HepG2 (cell line): ENCODE results near the gene ABCC1. TPM values are rescaled to one million over a fixed set of nuclear protein-coding genes. Genes with fewer than 3 reads are reported as not detected.

ENCODE experiments used
- ATAC-seq: fragments of 200-7000 bp; cut with Tn5 transposase; 3 replicates; pipeline ENCODE4 v1.9.1; 2020; ENCODE audit warnings: mild to moderate bottlenecking, moderate library complexity
- BruUV-seq: library from RNA; stranded (reverse); fragments of 400-500 nt; replicated peaks from 2 replicates; lab custom pipeline; 2021; lab: Mats Ljungman, UMichigan
- CTCF ChIA-PET: fragments of 300-600 bp; formaldehyde crosslinking; extraction: SDS; loops from one replicate; lab custom pipeline; 2021; ENCODE audit warnings: low total read pairs, inconsistent platforms, low intra/inter-chr PET ratio; lab: Yijun Ruan, JAX
- POLR2A ChIA-PET: fragments of 350-600 bp; sonication (Branson Sonifier 250); formaldehyde crosslinking; loops from one replicate; lab custom pipeline; 2020; ENCODE audit warnings: antibody characterized with exemption, inconsistent platforms; lab: Yijun Ruan, JAX
- DNase-seq: peaks from one replicate; pipeline ENCODE4 v3.0.0-alpha.2; 2015; ENCODE audit warnings: low spot score
- FAIRE-seq: peaks from 3 replicates; lab custom pipeline; 2011; peaks lifted over from hg19 to GRCh38; lab: Jason Lieb, UNC
- H2AFZ ChIP-seq: one replicate; pipeline ENCODE4 v1.6.1; 2011; ENCODE audit warnings: low read length, inconsistent platforms
- H3K27ac ChIP-seq: fragments of 300-600 bp; 3 replicates; pipeline ENCODE4 v1.8.0; 2011; ENCODE audit warnings: mixed run types, mild to moderate bottlenecking, mixed read lengths, low read length, inconsistent platforms; ENCODE audit not compliant: insufficient read depth; ENCODE audit errors: extremely low read length
- H3K27me3 ChIP-seq, 2 experiments: fragments of 200-600 bp in 1 of 2; 2 replicates in 1 of 2; 3 replicates in 1 of 2; pipeline versions ENCODE4 v1.6.0 to v1.8.0; 2011; ENCODE audit warnings: low read length in 2 of 2, mild to moderate bottlenecking in 2 of 2, moderate library complexity in 2 of 2, inconsistent platforms in 1 of 2; ENCODE audit not compliant: insufficient read depth in 2 of 2, control insufficient read depth in 1 of 2
- H3K36me3 ChIP-seq, 2 experiments: fragments of 200-600 bp in 1 of 2; replicated peaks in 1 of 2; 2 replicates in 1 of 2; 3 replicates in 1 of 2; pipeline versions ENCODE4 v1.5.1 to v1.8.0; 2011; ENCODE audit warnings: low read length in 2 of 2, inconsistent platforms in 1 of 2; ENCODE audit not compliant: insufficient read depth in 2 of 2, control insufficient read depth in 1 of 2
- H3K4me1 ChIP-seq: 2 replicates; pipeline ENCODE4 v1.5.1; 2012; ENCODE audit warnings: low read length, inconsistent platforms; ENCODE audit not compliant: insufficient read depth
- H3K4me2 ChIP-seq: 2 replicates; pipeline ENCODE4 v1.6.0; 2011; ENCODE audit warnings: low read depth, low read length, inconsistent platforms
- H3K4me3 ChIP-seq, 3 experiments: fragments of 200-600 bp in 1 of 3; sonication (generic), shearing (Covaris generic) in 1 of 3; replicated peaks in 1 of 3; 2 replicates each; pipeline ENCODE4 v1.5.1; 2011 to 2016; ENCODE audit warnings: low read length in 3 of 3, inconsistent platforms in 2 of 3, low read depth in 2 of 3, mild to moderate bottlenecking in 2 of 3, control low read depth in 1 of 3, mixed read lengths in 1 of 3; ENCODE audit not compliant: insufficient read depth in 1 of 3
- H3K79me2 ChIP-seq: one replicate; pipeline ENCODE4 v1.6.1; 2011; ENCODE audit warnings: low read length, inconsistent platforms; ENCODE audit not compliant: insufficient read depth
- H3K9ac ChIP-seq: 2 replicates; pipeline ENCODE4 v1.6.0; 2011; ENCODE audit warnings: mild to moderate bottlenecking, low read depth, low read length, inconsistent platforms; ENCODE audit not compliant: insufficient read depth
- H3K9me3 ChIP-seq: 2 replicates; pipeline ENCODE4 v1.5.1; 2012; ENCODE audit warnings: mild to moderate bottlenecking, low read length
- H4K20me1 ChIP-seq: 2 replicates; pipeline ENCODE4 v1.6.0; 2011; ENCODE audit warnings: inconsistent platforms, mild to moderate bottlenecking, low read length, moderate library complexity; ENCODE audit not compliant: insufficient read depth
- ATF7 ChIP-seq, 2 experiments: fragments of 450-650 bp in 1 of 2; sonication (generic) in 1 of 2; formaldehyde crosslinking in 1 of 2; IDR thresholded peaks; 2 replicates each; pipeline versions ENCODE4 v1.4.0 to v1.6.1; 2016 to 2020; ENCODE audit warnings: antibody characterized with exemption in 1 of 2, mild to moderate bottlenecking in 1 of 2, missing genetic modification reagents in 1 of 2
- MED13 ChIP-seq: sonication (generic); formaldehyde crosslinking; IDR thresholded peaks from 2 replicates; pipeline ENCODE4 v1.5.0; 2020; ENCODE audit warnings: missing genetic modification reagents
- ZKSCAN1 ChIP-seq: fragments of 150-350 bp; IDR thresholded peaks from 2 replicates; pipeline ENCODE4 v1.6.1; 2014; ENCODE audit warnings: low read length
- ZMYM3 ChIP-seq: sonication (generic); formaldehyde crosslinking; IDR thresholded peaks from 2 replicates; pipeline ENCODE4 v1.5.1; 2020; ENCODE audit warnings: mild to moderate bottlenecking, missing genetic modification reagents
- WGBS: methylation state at CpG from one replicate; pipeline ENCODE4 v1.1.6; 2017; ENCODE audit warnings: low lambda C conversion rate; 5-methylcytosine and 5-hydroxymethylcytosine counted together
- in situ Hi-C: cut with HindIII; loops from 2 replicates; pipeline ENCODE4 v1.10.0; 2017; ENCODE audit warnings: low pct_unique_long_range_greater_than_20kb; ENCODE audit not compliant: extremely low pct_ligation_motif_present
- intact Hi-C: fragments of 100-400 bp; cut with micrococcal nuclease; formaldehyde crosslinking; loops from one replicate; pipeline ENCODE4 v1.10.0; 2022; ENCODE audit not compliant: unreplicated experiment
- polyA plus RNA-seq, 8 experiments: library from polyadenylated mRNA; depleted of rRNA in 3 of 8; stranded (reverse) in 7 of 8; unstranded in 1 of 8; fragments of >200 nt; fragmentation: Illumina TruSeq in 4 of 8; extraction: Trizol in 4 of 8; gene quantifications; 2 replicates each; pipeline versions ENCODE4 v1.2.1 to v1.2.3, GENCODE V29; 2011 to 2016; ENCODE audit warnings: low read depth in 4 of 8, missing spikeins in 1 of 8, mixed read lengths in 1 of 8; ENCODE audit not compliant: insufficient read depth in 1 of 8
- total RNA-seq, 5 experiments: library from RNA; depleted of rRNA; stranded (reverse); fragments of >200 nt; fragmentation: Illumina TruSeq; extraction: Trizol; gene quantifications; 2 replicates each; pipeline ENCODE4 v1.2.3, GENCODE V29; 2016; ENCODE audit warnings: low read depth in 1 of 5
- TF ChIP-seq, protein P1 (sequence below): sonication (generic); formaldehyde crosslinking; IDR thresholded peaks from 2 replicates; pipeline ENCODE4 v1.5.0; 2020; ENCODE audit warnings: mild to moderate bottlenecking, missing genetic modification reagents, borderline replicate concordance
- TF ChIP-seq, protein P2 (sequence below): IDR thresholded peaks from 2 replicates; pipeline ENCODE4 v1.6.1; 2016; ENCODE audit warnings: missing biosample characterization, missing genetic modification reagents, low read depth

The ABCC1 gene
- total and polyA plus RNA-seq, 2 of the 13 experiments (the other 11 are each of a cell fraction or from before 2014, with no cell fraction given), result 13.0 to 30.6 TPM

DNA sequence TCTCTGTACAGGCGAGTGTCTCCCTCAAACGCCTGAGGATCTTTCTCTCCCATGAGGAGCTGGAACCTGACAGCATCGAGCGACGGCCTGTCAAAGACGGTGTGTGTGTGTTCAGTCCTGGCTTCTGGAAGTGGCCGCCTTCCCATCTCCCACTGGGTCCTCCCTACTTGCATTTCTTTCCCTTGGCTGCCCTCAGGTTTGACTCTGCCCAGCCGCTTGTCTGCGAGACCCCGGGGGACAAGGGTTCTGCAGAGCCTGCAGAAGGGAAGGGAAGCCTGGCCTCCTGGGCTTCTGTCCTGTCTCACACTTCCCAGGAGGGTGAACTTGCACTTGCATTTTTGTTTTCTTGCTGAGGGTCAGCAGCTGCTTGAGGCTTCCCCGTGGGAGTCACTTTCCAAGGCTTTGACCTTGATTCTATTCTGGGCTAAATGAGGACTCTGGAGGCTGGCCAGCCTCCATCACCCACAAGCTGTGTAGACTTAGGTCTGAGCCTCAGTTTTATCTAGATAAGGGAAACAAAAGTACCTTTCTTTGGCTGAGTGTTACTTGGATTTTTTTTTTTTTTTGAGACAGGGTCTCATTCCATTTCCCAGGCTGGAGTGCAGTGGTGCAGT lies 122.3 kb downstream of the ABCC1 start (continued):
- TF ChIP-seq, protein P1, sequence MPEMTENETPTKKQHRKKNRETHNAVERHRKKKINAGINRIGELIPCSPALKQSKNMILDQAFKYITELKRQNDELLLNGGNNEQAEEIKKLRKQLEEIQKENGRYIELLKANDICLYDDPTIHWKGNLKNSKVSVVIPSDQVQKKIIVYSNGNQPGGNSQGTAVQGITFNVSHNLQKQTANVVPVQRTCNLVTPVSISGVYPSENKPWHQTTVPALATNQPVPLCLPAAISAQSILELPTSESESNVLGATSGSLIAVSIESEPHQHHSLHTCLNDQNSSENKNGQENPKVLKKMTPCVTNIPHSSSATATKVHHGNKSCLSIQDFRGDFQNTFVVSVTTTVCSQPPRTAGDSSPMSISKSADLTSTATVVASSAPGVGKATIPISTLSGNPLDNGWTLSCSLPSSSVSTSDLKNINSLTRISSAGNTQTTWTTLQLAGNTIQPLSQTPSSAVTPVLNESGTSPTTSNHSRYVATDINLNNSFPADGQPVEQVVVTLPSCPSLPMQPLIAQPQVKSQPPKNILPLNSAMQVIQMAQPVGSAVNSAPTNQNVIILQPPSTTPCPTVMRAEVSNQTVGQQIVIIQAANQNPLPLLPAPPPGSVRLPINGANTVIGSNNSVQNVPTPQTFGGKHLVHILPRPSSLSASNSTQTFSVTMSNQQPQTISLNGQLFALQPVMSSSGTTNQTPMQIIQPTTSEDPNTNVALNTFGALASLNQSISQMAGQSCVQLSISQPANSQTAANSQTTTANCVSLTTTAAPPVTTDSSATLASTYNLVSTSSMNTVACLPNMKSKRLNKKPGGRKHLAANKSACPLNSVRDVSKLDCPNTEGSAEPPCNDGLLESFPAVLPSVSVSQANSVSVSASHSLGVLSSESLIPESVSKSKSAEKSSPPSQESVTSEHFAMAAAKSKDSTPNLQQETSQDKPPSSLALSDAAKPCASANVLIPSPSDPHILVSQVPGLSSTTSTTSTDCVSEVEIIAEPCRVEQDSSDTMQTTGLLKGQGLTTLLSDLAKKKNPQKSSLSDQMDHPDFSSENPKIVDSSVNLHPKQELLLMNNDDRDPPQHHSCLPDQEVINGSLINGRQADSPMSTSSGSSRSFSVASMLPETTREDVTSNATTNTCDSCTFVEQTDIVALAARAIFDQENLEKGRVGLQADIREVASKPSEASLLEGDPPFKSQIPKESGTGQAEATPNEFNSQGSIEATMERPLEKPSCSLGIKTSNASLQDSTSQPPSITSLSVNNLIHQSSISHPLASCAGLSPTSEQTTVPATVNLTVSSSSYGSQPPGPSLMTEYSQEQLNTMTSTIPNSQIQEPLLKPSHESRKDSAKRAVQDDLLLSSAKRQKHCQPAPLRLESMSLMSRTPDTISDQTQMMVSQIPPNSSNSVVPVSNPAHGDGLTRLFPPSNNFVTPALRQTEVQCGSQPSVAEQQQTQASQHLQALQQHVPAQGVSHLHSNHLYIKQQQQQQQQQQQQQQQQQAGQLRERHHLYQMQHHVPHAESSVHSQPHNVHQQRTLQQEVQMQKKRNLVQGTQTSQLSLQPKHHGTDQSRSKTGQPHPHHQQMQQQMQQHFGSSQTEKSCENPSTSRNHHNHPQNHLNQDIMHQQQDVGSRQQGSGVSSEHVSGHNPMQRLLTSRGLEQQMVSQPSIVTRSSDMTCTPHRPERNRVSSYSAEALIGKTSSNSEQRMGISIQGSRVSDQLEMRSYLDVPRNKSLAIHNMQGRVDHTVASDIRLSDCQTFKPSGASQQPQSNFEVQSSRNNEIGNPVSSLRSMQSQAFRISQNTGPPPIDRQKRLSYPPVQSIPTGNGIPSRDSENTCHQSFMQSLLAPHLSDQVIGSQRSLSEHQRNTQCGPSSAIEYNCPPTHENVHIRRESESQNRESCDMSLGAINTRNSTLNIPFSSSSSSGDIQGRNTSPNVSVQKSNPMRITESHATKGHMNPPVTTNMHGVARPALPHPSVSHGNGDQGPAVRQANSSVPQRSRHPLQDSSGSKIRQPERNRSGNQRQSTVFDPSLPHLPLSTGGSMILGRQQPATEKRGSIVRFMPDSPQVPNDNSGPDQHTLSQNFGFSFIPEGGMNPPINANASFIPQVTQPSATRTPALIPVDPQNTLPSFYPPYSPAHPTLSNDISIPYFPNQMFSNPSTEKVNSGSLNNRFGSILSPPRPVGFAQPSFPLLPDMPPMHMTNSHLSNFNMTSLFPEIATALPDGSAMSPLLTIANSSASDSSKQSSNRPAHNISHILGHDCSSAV (CRISPR knock-in tag), result no peak

DNA sequence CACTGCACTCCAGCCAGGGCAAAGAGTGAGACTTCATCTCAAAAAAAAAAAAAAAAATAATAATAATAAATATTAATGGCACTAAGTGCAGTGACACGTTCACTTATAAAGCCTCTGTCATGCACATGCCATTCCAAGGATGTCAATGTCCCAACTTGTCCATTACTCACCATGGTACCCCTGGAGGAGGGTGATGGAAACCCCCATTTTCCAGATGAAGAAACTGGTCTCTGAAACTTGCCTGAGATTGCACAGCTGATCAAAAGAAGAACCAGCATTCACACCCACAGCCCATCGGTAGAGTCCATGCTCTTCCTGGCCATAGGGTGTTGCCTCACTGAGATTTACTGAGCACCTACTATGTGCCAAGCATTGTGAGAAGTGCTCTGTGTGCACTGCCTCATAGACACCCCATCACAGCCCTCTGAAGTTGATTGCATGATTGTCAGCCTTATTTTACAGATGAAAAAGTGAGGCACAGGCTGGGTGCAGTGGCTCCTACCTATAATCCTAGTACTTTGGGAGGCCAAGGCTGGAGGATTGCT lies 123.7 kb downstream of the ABCC1 start:
- FAIRE-seq, result no peak
- POLR2A ChIA-PET, result no interaction called here
- no peaks in the 10 kb centered on the region for H4K20me1 ChIP-seq
- no TSS peak for BruUV-seq
- H3K36me3 ChIP-seq, result peaks cover 21 to 60% of the 10 kb centered on the region in 2 experiments
- H3K4me2 ChIP-seq, result no peak overlapping the region
- no peak overlapping the region for H3K9ac ChIP-seq
- WGBS, result 96% methylated on average over 2 of the region's 2 CpGs
- H3K9me3 ChIP-seq, result no peaks in the 10 kb centered on the region
- no peaks in the 10 kb centered on the region for H3K27me3 ChIP-seq
- peaks cover 22% of the 10 kb centered on the region for H3K4me1 ChIP-seq
- no peak overlapping the region for H3K27ac ChIP-seq
- H3K79me2 ChIP-seq, result no peaks in the 10 kb centered on the region
- ATAC-seq, result no peak
- intact Hi-C loops (no loop called here), in situ Hi-C loops (no loop called here)
- no peak overlapping the region for H3K4me3 ChIP-seq
- TF ChIP-seq MED13 (CRISPR knock-in tag) (no peak), ZKSCAN1 (peak; percentile 82), ATF7 (IDR thresholded peaks at IDR 0.05) (no peak), ATF7 (CRISPR knock-in tag; IDR thresholded peaks at IDR 0.05) (no peak), ZMYM3 (CRISPR knock-in tag) (0 out of 2 replicates have a peak, but pooled peaks have one; percentile 11)
- TF ChIP-seq, protein P2, sequence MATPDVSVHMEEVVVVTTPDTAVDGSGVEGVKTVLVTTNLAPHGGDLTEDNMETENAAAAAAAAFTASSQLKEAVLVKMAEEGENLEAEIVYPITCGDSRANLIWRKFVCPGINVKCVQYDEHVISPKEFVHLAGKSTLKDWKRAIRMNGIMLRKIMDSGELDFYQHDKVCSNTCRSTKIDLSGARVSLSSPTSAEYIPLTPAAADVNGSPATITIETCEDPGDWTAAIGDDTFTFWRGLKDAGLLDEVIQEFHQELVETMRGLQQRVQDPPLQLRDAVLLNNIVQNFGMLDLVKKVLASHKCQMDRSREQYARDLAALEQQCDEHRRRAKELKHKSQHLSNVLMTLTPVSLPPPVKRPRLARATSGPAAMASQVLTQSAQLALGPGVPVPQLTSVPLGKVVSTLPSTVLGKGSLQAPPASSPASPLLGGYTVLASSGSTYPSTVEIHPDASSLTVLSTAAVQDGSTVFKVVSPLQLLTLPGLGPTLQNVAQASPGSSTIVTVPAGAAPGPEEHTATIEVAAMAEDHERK (CRISPR knock-in tag), result no peak
- no peak for DNase-seq
- no peak overlapping the region for H2AFZ ChIP-seq
- CTCF ChIA-PET, result no interaction called here
